H1 (cell line): Measurements from ENCODE around the gene DHX58. TPM values are rescaled to one million over a fixed set of nuclear protein-coding genes. Genes with fewer than 3 reads are reported as not detected.
A peak's percentile ranks its signal among the peaks of the same experiment; 100 is the strongest.

Experiments used
- CBX5 ChIP-seq: fragments of 300-800, 300-1000 bp; sonication (generic); IDR thresholded peaks from 2 replicates; pipeline ENCODE4 v1.7.1; 2016; ENCODE audit warnings: antibody characterized with exemption, low read length, low read depth
- CHD1 ChIP-seq: IDR thresholded peaks from 2 replicates; pipeline ENCODE4 v1.6.1; 2012; ENCODE audit warnings: low read depth, low read length, improper control_type of control experiment
- EP300 ChIP-seq, 2 experiments: IDR thresholded peaks; 1 replicate in 1 of 2; 2 replicates in 1 of 2; pipeline ENCODE4 v1.6.1; 2011 to 2012; ENCODE audit warnings: low read depth in 2 of 2, low read length in 2 of 2, mild to moderate bottlenecking in 2 of 2, borderline replicate concordance in 1 of 2, inconsistent platforms in 1 of 2, moderate library complexity in 1 of 2
- FOSL1 ChIP-seq: IDR thresholded peaks from 2 replicates; pipeline ENCODE4 v1.6.1; 2011; ENCODE audit warnings: mild to moderate bottlenecking, low read depth, low read length, moderate library complexity; ENCODE audit not compliant: insufficient read depth
- PHF8 ChIP-seq: fragments of 200-600 bp; sonication (generic); conservative IDR thresholded peaks from 2 replicates; pipeline ENCODE4 v1.7.1; 2012; ENCODE audit warnings: low read depth, mild to moderate bottlenecking, inconsistent platforms, low read length, moderate library complexity
- POU5F1 ChIP-seq: IDR thresholded peaks from 2 replicates; pipeline ENCODE4 v1.6.1; 2011; ENCODE audit warnings: low read depth, mild to moderate bottlenecking, low read length, moderate library complexity
- RAD21 ChIP-seq, 2 experiments: IDR thresholded peaks in 1 of 2; conservative IDR thresholded peaks in 1 of 2; 2 replicates each; pipeline ENCODE4 v1.6.1; 2011; ENCODE audit warnings: low read depth in 2 of 2, low read length in 2 of 2, improper control_type of control experiment in 1 of 2, inconsistent platforms in 1 of 2, mild to moderate bottlenecking in 1 of 2, moderate library complexity in 1 of 2
- polyA plus RNA-seq, 7 experiments: library from polyadenylated mRNA; depleted of rRNA in 3 of 7; stranded (reverse) in 5 of 7; unstranded in 2 of 7; fragments of >200 nt in 5 of 7; fragments of 200-250 nt in 2 of 7; gene quantifications; 1 replicate in 5 of 7; 2 replicates in 1 of 7; 4 replicates in 1 of 7; pipeline versions ENCODE4 v1.2.1 to v1.2.3, GENCODE V29; 2011 to 2013; ENCODE audit warnings: missing spikeins in 2 of 7, mixed read lengths in 2 of 7
- total RNA-seq: library from RNA; stranded (reverse); fragmentation: NEBNext Ultra II Directional; extraction: Animal tissue kit (Norgen Biotek cat#: 25700); gene quantifications from 2 replicates; pipeline ENCODE4 v1.2.1, GENCODE V29; 2021
- TF ChIP-seq, protein P1 (sequence below): fragments of 300-600 bp; sonication (generic); IDR thresholded peaks from 2 replicates; pipeline ENCODE4 v1.7.1; 2012; ENCODE audit warnings: low read length, moderate library complexity, mild to moderate bottlenecking, inconsistent platforms; ENCODE audit not compliant: insufficient replicate concordance

DHX58 gene
- total and polyA plus RNA-seq, 2 of the 8 experiments (the other 6 are each of a cell fraction or from before 2014, with no cell fraction given), result 5.6 to 9.9 TPM

DNA sequence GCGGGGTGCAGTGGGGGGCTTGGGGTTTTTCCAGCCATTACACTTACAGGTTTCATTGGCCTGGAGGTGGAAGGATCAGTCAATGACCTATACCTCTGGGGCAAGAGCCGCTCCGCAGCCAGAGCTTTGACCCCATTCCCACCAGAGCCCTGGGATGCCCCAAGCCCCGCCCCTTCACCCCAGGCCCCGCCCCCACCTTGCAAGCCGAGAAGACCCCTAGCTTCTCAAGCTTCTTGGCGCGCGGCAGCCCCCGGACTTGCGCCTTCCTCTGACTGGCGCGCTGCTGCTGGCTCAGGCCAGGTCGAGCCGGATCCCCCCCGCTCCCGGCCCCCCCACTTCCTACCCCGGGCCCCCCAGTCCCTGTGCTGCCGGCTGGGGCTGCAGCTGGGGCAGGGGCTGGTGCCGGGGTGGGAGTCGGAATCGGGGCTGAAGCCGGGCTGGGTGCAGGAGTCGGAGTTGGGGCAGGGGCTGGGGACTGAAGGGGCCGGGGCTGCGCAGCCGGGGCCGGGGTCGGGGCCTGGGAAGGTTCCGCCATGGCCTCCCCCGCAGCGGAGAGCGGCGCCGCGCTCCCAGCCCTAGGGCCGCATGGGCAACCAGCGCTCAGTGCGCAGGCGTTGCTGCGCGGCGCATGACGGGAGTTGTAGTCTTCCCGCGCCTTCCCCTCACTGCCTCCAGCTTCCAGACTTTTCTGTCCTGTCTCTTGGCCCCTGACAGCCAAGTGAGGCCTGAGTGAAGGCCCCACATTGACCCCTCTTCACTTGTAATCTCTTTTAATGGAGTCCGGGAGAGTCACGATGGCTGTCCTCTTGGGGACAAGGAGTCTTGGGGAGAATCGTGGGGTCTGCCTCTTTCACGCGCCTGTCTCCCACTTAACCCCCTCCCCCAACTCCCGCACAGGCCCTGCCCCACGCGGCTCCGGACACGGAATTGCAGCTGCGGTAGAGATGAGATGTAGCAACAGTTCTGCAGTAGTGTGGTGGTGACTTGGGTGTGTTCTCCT lies 8.6 kb upstream of the DHX58 start, which contains the start of gene KAT2A (continued):
- TF ChIP-seq, protein P1, sequence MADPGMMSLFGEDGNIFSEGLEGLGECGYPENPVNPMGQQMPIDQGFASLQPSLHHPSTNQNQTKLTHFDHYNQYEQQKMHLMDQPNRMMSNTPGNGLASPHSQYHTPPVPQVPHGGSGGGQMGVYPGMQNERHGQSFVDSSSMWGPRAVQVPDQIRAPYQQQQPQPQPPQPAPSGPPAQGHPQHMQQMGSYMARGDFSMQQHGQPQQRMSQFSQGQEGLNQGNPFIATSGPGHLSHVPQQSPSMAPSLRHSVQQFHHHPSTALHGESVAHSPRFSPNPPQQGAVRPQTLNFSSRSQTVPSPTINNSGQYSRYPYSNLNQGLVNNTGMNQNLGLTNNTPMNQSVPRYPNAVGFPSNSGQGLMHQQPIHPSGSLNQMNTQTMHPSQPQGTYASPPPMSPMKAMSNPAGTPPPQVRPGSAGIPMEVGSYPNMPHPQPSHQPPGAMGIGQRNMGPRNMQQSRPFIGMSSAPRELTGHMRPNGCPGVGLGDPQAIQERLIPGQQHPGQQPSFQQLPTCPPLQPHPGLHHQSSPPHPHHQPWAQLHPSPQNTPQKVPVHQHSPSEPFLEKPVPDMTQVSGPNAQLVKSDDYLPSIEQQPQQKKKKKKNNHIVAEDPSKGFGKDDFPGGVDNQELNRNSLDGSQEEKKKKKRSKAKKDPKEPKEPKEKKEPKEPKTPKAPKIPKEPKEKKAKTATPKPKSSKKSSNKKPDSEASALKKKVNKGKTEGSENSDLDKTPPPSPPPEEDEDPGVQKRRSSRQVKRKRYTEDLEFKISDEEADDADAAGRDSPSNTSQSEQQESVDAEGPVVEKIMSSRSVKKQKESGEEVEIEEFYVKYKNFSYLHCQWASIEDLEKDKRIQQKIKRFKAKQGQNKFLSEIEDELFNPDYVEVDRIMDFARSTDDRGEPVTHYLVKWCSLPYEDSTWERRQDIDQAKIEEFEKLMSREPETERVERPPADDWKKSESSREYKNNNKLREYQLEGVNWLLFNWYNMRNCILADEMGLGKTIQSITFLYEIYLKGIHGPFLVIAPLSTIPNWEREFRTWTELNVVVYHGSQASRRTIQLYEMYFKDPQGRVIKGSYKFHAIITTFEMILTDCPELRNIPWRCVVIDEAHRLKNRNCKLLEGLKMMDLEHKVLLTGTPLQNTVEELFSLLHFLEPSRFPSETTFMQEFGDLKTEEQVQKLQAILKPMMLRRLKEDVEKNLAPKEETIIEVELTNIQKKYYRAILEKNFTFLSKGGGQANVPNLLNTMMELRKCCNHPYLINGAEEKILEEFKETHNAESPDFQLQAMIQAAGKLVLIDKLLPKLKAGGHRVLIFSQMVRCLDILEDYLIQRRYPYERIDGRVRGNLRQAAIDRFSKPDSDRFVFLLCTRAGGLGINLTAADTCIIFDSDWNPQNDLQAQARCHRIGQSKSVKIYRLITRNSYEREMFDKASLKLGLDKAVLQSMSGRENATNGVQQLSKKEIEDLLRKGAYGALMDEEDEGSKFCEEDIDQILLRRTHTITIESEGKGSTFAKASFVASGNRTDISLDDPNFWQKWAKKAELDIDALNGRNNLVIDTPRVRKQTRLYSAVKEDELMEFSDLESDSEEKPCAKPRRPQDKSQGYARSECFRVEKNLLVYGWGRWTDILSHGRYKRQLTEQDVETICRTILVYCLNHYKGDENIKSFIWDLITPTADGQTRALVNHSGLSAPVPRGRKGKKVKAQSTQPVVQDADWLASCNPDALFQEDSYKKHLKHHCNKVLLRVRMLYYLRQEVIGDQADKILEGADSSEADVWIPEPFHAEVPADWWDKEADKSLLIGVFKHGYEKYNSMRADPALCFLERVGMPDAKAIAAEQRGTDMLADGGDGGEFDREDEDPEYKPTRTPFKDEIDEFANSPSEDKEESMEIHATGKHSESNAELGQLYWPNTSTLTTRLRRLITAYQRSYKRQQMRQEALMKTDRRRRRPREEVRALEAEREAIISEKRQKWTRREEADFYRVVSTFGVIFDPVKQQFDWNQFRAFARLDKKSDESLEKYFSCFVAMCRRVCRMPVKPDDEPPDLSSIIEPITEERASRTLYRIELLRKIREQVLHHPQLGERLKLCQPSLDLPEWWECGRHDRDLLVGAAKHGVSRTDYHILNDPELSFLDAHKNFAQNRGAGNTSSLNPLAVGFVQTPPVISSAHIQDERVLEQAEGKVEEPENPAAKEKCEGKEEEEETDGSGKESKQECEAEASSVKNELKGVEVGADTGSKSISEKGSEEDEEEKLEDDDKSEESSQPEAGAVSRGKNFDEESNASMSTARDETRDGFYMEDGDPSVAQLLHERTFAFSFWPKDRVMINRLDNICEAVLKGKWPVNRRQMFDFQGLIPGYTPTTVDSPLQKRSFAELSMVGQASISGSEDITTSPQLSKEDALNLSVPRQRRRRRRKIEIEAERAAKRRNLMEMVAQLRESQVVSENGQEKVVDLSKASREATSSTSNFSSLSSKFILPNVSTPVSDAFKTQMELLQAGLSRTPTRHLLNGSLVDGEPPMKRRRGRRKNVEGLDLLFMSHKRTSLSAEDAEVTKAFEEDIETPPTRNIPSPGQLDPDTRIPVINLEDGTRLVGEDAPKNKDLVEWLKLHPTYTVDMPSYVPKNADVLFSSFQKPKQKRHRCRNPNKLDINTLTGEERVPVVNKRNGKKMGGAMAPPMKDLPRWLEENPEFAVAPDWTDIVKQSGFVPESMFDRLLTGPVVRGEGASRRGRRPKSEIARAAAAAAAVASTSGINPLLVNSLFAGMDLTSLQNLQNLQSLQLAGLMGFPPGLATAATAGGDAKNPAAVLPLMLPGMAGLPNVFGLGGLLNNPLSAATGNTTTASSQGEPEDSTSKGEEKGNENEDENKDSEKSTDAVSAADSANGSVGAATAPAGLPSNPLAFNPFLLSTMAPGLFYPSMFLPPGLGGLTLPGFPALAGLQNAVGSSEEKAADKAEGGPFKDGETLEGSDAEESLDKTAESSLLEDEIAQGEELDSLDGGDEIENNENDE, result no peak
- TF ChIP-seq FOSL1 (no peak), PHF8 (peak; percentile 74), RAD21 (IDR thresholded peaks at IDR 0.05 in 1 of 2, conservative IDR thresholded peaks at IDR 0.05 in 1 of 2; ENCODE audit: low read depth in 2 of 2, low read length in 2 of 2) (no peak), POU5F1 (no peak), EP300 (IDR thresholded peaks at IDR 0.05; ENCODE audit: borderline replicate concordance in 1 of 2, low read depth in 2 of 2, low read length in 2 of 2) (no peak), CHD1 (no peak), CBX5 (no peak)
